Nephron (organoid): ENCODE results near the gene CPLX3.

Source experiments
- H3K27ac Mint-ChIP-seq, 3 experiments: 2 replicates each; pipeline ENCODE4 v1.8.0; 2020; ENCODE audit warnings: mixed read lengths in 3 of 3, mild to moderate bottlenecking in 2 of 3, moderate library complexity in 1 of 3
- H3K27me3 Mint-ChIP-seq: 2 replicates; pipeline ENCODE4 v1.8.0; 2021; ENCODE audit warnings: low read depth, mild to moderate bottlenecking, moderate library complexity, mixed read lengths
- H3K36me3 Mint-ChIP-seq: 2 replicates; pipeline ENCODE4 v1.8.0; 2020; ENCODE audit warnings: low read depth, mixed read lengths
- H3K4me1 Mint-ChIP-seq: 2 replicates; pipeline ENCODE4 v1.8.0; 2020; ENCODE audit warnings: mixed read lengths
- H3K4me3 Mint-ChIP-seq, 3 experiments: 2 replicates each; pipeline ENCODE4 v1.8.0; 2020; ENCODE audit warnings: mild to moderate bottlenecking in 3 of 3, mixed read lengths in 3 of 3, moderate library complexity in 2 of 3
- H3K9me3 Mint-ChIP-seq: 2 replicates; pipeline ENCODE4 v1.8.0; 2020; ENCODE audit warnings: mixed read lengths
- TF ChIP-seq, protein P1 (sequence below), 3 experiments: fragments of 200-600 bp; sonication (generic); IDR thresholded peaks; one replicate each; pipeline ENCODE4 v1.5.0; 2021; ENCODE audit warnings: antibody characterized with exemption in 3 of 3; ENCODE audit not compliant: unreplicated experiment in 3 of 3

The CPLX3 gene

GRCh38 chr15:74826921-74827320 lies 494 bp downstream of the CPLX3 start:
- no peaks in the 10 kb centered on the region for H3K9me3 Mint-ChIP-seq
- H3K4me3 Mint-ChIP-seq = no peak overlapping the region
- no peaks in the 10 kb centered on the region for H3K36me3 Mint-ChIP-seq
- TF ChIP-seq, protein P1, sequence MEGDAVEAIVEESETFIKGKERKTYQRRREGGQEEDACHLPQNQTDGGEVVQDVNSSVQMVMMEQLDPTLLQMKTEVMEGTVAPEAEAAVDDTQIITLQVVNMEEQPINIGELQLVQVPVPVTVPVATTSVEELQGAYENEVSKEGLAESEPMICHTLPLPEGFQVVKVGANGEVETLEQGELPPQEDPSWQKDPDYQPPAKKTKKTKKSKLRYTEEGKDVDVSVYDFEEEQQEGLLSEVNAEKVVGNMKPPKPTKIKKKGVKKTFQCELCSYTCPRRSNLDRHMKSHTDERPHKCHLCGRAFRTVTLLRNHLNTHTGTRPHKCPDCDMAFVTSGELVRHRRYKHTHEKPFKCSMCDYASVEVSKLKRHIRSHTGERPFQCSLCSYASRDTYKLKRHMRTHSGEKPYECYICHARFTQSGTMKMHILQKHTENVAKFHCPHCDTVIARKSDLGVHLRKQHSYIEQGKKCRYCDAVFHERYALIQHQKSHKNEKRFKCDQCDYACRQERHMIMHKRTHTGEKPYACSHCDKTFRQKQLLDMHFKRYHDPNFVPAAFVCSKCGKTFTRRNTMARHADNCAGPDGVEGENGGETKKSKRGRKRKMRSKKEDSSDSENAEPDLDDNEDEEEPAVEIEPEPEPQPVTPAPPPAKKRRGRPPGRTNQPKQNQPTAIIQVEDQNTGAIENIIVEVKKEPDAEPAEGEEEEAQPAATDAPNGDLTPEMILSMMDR (IDR thresholded peaks at IDR 0.05; ENCODE audit: unreplicated experiment in 3 of 3) = no peak
- peaks cover 77% of the 10 kb centered on the region for H3K27me3 Mint-ChIP-seq
- no peaks in the 10 kb centered on the region for H3K4me1 Mint-ChIP-seq
- no peak overlapping the region for H3K27ac Mint-ChIP-seq

GRCh38 chr15:74827614-74828013 lies 1.2 kb downstream of the CPLX3 start:
- H3K27me3 Mint-ChIP-seq = peaks cover 72% of the 10 kb centered on the region
- no peaks in the 10 kb centered on the region for H3K9me3 Mint-ChIP-seq
- H3K4me1 Mint-ChIP-seq = no peaks in the 10 kb centered on the region
- TF ChIP-seq, protein P1 (IDR thresholded peaks at IDR 0.05; ENCODE audit: unreplicated experiment in 3 of 3) = no peak
- H3K4me3 Mint-ChIP-seq = no peak overlapping the region
- H3K36me3 Mint-ChIP-seq = no peaks in the 10 kb centered on the region
- no peak overlapping the region for H3K27ac Mint-ChIP-seq

GRCh38 chr15:74828835-74829234 lies 2.4 kb downstream of the CPLX3 start:
- H3K4me3 Mint-ChIP-seq = no peak overlapping the region
- TF ChIP-seq, protein P1 (IDR thresholded peaks at IDR 0.05; ENCODE audit: unreplicated experiment in 3 of 3) = no peak
- no peaks in the 10 kb centered on the region for H3K9me3 Mint-ChIP-seq
- H3K4me1 Mint-ChIP-seq = no peaks in the 10 kb centered on the region
- H3K27ac Mint-ChIP-seq = no peak overlapping the region
- peaks cover 61% of the 10 kb centered on the region for H3K27me3 Mint-ChIP-seq
- H3K36me3 Mint-ChIP-seq = no peaks in the 10 kb centered on the region

- Mint-ChIP-seq H3K27me3 (peaks cover 55% of the 10 kb centered on the region), H3K36me3 (no peaks in the 10 kb centered on the region), H3K4me1 (no peaks in the 10 kb centered on the region), H3K27ac (no peak overlapping the region), H3K9me3 (no peaks in the 10 kb centered on the region), H3K4me3 (no peak overlapping the region)
- TF ChIP-seq, protein P1 (IDR thresholded peaks at IDR 0.05; ENCODE audit: unreplicated experiment in 3 of 3) = no peak
These were observed 3.1 kb downstream of the CPLX3 start for GRCh38 chr15:74829486-74829885.

DNA sequence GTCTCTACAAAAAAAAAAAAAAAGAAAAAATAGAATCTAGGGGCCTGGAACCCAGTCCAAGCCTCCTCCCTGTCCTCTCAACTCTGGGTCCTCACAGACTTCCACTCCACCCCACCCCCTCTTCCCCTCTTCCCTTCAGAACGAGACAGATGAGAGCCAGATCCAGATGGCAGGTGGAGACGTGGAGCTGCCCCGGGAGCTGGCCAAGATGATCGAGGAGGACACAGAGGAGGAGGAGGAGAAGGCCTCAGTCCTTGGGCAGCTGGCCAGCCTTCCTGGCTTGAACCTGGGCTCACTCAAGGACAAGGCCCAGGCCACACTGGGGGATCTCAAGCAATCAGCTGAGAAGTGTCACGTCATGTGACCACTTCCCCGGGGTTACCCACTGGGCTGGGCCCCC lies 3.6 kb downstream of the CPLX3 start:
- H3K4me3 Mint-ChIP-seq = no peak overlapping the region
- peaks cover 50% of the 10 kb centered on the region for H3K27me3 Mint-ChIP-seq
- no peaks in the 10 kb centered on the region for H3K36me3 Mint-ChIP-seq
- no peak overlapping the region for H3K27ac Mint-ChIP-seq
- H3K9me3 Mint-ChIP-seq = no peaks in the 10 kb centered on the region
- H3K4me1 Mint-ChIP-seq = no peaks in the 10 kb centered on the region
- TF ChIP-seq, protein P1 (IDR thresholded peaks at IDR 0.05; ENCODE audit: unreplicated experiment in 3 of 3) = no peak

GRCh38 chr15:74830868-74831267 lies 4.4 kb downstream of the CPLX3 start:
- H3K9me3 Mint-ChIP-seq = no peaks in the 10 kb centered on the region
- H3K27me3 Mint-ChIP-seq = peaks cover 43% of the 10 kb centered on the region
- no peak overlapping the region for H3K27ac Mint-ChIP-seq
- TF ChIP-seq, protein P1 (IDR thresholded peaks at IDR 0.05; ENCODE audit: unreplicated experiment in 3 of 3) = no peak
- no peak overlapping the region for H3K4me3 Mint-ChIP-seq
- no peaks in the 10 kb centered on the region for H3K36me3 Mint-ChIP-seq
- H3K4me1 Mint-ChIP-seq = no peaks in the 10 kb centered on the region
